Stimulated activated CD8-positive, alpha-beta memory T cell treated with anti-CD3 and anti-CD28 coated beads, Interleukin-4, amount 100 ng/mL, for 4 hours (primary cell): ENCODE results near the gene GHRL.

Experiments used
- DNase-seq, 2 donors: peaks; one replicate each; pipeline ENCODE4 v3.0.0-alpha.2; 2020; ENCODE audit warnings: low read depth in 2 of 2, low spot score in 1 of 2

GHRL gene

DNA sequence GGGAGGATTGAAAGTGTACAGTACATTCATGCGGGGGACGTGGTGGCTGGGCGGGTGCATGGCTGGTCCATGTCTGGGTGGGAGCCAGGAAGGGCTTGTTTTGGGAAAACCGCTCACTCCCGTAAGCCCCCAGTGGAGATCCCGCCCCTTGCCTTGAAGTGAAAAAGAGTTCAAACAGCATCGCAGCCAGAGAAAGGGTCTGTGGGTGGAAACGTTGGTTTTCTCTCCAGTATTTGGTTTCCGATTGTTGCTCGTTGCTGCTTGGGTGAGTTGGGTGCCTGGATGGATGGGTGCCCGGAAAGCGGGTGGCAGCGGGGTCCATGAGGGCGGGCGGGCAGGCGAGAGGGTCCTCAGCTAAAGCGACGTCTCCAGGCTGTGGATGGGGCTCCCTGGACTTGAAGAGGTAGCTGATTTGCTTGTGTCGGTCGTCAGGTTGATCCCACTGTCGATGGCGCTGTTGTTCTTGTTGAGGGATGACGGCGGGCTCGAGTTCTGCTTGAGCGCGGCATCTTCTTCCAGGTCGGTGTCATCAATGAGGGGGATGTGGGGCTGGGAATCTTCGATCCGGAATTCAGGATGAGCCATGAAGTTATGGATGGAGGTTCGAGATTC, 35.8 kb upstream of the GHRL start:
- DNase-seq, result no peak

- DNase-seq, result no peak
Measured at GRCh38 chr3:10327592-10327991, 34.8 kb upstream of the GHRL start.

DNA sequence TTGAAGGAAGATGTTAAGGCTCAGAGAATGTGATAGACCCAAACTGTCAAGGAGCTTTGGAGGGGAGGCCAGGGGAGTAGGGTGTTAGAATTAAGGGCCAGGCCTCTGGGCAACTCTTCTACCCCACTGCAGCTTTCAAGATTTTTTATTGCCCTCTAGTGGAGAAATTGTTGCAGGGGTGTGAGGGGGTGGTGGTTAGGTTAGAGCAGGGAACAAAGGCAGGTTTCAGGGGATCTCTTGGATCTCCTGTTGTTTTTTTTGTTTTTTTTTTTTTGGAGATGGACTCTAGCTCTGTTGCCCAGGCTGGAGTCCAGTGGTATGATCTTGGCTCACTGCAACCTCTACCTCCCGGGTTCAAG, 29.6 kb upstream of the GHRL start:
- no peak for DNase-seq

- no peak for DNase-seq
Measured at GRCh38 chr3:10321630-10322351, 29.0 kb upstream of the GHRL start.

DNA sequence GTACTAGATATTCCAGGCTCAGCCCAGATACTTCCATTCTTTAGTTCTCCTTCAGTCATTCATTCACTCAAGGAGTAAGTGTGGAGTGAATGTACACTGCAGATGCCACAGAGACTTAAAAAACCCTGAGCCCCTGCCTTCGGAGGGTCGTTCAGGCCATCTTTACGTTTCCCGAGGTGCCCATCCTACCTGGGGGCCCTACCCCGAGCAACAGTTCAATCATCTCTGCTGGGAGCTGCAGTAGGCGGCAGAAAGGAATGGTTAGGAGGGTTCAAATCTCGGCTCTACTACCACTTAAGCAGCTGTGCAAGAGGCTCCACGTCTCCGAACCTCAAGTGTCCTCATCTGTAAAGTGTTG, 27.6 kb upstream of the GHRL start:
- no peak for DNase-seq

DNA sequence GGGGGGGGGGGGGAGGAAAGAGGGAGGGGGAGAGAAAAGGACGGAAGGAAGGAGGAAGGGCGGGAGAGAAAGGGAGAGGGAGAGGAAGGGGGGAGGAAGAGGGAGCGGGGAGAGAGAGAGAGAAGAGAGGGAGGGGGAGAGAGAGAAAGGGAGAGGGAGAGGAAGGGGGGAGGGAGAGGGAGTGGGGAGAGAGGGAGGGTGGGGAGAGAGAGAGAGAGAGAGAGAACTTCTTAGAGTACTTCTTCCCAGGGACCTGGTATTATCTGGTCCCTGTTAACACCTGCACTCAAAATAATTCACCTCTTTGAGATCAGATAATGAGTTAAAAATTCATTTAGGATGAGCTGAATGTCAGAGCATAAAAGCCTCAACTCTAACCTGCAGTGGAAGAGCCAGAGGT, 27.1 kb upstream of the GHRL start:
- DNase-seq, result no peak

DNA sequence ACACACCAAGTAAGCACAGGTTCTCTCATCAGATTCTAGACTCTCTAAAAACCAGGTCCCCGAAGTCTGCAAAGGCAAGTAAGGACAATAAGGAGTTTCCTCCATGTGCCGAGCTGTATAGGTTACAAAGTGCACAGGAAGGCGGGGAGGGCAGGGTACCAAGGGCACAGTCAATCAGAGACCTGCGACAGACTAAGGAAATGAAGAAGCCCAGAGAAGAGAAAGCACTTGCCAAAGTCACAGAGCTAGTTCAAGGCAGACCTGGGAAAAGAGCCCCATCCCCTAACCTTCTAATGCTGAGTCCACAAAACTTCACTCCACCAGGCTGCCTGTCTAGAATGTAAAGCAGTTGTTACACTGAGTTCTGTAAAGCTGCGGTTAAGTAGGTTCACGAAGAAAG, 26.5 kb upstream of the GHRL start:
- no peak for DNase-seq

GRCh38 chr3:10317961-10318350, 25.2 kb upstream of the GHRL start:
- DNase-seq, result no peak

DNA sequence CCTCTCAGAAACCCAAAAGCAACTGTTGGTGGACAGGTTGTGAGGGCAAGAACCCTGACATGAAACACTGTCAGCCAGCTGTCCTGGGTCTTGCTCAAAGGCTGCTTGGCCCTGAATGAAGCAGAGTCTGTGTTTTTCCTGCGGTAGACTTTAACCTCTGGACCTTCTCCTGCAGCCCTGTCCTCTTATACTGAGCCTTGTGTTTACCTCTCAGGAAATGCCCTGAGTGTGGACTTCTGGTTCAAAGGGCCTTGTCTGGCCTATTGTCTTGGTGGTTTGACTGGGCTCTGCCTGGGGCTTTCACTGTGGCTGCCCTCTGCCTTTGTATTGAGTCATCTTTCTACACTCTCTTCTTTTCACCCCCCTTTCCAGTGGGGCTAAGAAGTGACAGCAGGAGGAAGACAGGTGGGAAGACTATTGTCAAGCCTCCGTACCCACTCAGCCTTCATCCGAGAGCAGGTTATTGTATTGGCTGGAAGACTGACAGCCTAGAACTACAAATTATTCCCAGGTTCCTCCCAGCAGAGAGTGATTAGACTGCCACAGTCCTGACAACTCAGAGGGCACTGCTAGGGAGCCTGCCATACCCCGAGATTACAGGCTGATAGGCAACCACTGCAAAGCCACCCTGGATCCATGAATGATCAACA, 24.7 kb upstream of the GHRL start:
- DNase-seq, result no peak

DNA sequence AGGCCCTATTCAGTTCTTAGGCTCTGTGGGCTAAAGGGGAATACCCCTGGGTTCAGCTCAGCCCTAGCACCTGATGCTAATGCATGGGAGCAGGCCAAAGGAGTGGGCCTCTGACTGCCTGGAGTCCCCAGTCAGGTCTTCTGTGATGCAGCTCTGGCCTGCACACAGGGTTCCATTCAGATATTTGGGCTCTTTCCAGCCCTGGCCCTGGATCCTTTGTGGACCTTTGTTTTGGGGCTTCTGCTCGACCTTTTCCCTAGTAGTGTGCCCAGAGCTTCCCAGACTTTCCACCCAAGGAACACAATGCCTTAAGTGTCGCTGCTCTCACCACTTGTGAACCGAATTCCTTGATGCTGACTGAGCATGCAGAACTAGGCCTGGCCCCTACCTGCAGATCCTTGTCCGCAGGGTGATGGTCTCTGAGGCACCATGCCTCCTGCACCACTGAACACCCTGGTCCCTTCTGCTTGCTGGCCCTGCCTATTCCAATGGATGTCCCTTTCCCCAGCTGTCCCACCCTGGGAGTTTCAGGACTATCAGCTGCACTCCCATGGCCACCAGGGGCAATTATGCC, 23.1 kb upstream of the GHRL start:
- no peak for DNase-seq

DNA sequence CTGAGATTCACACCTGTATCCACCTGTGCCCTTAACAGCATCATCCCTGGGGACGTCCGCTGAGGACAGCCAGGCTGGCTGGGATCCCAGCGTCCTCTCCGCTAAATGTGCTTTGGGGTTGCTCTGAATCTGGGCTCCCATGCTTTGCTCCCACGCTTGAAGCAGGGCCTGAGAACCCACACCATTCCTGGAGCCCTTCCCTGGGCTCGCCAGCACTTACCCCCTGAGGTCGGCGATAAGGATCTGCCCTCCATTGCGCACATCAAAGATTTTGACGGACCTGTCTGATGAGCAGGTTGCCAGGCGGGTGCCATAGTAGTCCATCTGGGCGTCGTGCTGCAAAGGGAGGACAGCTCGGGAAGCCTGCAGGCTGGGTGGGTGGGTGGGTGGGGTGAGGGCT, 22.4 kb upstream of the GHRL start:
- no peak for DNase-seq

DNA sequence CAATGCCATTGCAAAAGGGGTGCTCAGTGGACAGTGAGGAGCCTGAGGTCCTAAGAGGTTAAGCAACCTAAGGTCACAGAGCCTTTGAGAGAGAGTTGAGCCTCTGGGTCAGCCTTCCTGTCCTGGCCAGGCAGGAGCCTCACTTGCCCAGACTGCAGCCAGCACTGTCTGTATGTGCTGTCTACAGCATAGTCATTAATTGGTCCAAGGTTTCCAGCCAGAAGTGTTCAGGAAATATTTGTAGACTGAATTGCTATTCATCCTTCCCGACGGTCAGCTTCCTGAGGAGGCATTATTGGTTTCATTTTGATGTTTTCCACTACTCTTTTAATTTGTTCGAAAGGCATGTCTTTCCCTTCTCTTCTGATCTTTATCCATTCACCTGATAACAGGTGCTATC, 20.1 kb upstream of the GHRL start:
- DNase-seq, result no peak

GRCh38 chr3:10312391-10312790, 19.6 kb upstream of the GHRL start:
- no peak for DNase-seq

- no peak for DNase-seq
Measured at GRCh38 chr3:10311710-10312109, 19.0 kb upstream of the GHRL start.

GRCh38 chr3:10310578-10310977, 17.8 kb upstream of the GHRL start:
- no peak for DNase-seq

DNA sequence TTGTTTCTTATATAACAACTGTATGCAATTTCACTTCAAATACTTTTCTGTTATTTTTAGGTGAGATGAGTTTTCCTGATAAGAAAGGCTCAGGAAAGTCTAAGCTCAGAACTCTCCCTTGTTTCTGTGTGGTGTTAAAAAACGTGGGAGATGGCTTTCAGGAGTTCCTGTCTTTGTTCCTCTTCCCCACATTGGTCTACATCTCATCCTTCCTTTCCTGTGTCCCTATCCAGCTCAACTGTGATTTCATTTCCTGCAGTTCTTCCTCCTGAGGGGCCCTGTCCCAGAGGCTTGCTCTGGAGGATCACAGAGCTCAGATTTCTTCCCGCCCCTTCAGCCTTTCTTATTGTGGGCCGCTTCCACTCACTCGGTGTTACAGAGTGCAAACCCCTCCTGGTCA, 17.0 kb upstream of the GHRL start:
- DNase-seq, result no peak

- DNase-seq, result no peak
Measured at GRCh38 chr3:10308678-10309077, 15.9 kb upstream of the GHRL start.

DNA sequence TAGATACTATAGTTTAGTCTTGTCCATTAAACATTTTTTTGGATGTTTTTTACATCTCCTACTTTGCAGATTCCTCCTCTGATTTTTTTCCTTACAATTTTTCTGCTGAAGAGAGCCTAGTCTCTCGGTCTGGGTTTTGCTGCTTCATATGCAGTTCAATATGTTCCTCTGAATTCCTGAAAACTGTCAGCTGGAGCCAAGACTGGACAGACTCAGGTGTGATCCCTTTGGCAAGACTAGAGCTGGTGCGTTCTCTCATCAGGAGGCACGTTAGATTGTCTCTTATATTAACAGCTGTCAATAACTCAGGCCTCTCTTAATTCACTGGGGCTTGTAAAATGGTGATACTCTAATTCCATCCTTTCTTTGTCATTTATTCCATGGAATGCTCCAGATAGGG, 13.4 kb upstream of the GHRL start:
- DNase-seq, result no peak

DNA sequence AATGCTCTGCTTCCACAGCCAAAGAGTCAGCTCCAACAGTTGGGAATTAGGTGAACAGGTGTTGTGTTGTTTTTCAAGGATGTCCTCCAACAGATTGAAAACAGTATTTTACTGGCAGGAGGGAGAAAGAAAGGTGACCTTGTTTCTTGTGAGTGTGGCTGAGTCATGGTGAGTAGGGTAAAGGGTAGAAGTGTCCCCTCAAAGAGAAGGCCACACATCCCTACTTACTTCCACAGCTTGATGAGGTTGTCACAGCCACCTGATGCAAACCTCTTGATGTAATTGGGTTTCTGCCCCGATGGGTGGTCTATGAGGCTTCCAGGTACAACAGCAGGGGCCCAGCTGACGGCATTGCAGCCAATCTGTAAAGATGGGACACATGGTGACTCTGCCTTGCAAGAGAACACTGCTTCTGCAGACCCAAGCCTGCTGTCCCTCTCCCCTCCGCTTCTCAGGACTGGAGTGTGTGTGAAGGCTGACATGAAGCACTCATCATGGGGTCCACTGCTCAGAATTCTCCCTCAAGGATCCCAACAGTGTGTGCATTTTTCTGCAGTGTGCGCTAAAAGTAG, 12.7 kb upstream of the GHRL start:
- DNase-seq, result no peak

GRCh38 chr3:10304905-10305304, 12.2 kb upstream of the GHRL start:
- DNase-seq, result no peak

GRCh38 chr3:10303785-10304184, 11.0 kb upstream of the GHRL start:
- DNase-seq, result no peak

DNA sequence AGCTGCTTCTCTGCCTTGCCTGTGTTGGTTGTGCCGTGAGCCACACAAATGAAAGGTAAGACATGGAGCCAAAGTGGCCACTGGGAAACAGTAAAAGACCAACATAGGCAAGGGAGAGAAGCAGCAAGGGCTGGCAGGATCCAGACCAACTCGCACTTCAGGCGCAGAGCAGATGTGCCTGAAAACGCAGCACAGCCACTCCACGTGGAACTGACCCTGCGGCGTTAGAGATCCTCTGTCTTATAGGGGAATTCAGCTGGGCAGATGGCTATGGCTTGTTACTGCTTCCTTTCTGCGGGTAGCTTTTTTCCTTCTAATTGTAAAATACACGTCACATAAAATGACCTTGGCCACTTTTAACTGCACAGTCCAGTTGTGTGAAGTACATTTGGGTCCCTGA, 10.4 kb upstream of the GHRL start:
- DNase-seq, result no peak
